Measurements from ENCODE around the gene ANAPC2. TPM values are rescaled to one million over a fixed set of nuclear protein-coding genes. Genes with fewer than 3 reads are reported as not detected.
A peak's percentile ranks its signal among the peaks of the same experiment; 100 is the strongest.

Gene ANAPC2
- total RNA-seq, 1 donor from 2014 or later, result 24.1 TPM

- peak overlapping the region in 1 of 2 donors; percentile 91 for H3K4me3 ChIP-seq
- TF ChIP-seq CTCF (IDR thresholded peaks at IDR 0.05), result no peak
- H3K9me3 ChIP-seq, result no peaks in the 10 kb centered on the region
- intact Hi-C loops (cut with DNase I), result no loop called here
- no peaks in the 10 kb centered on the region for H3K27me3 ChIP-seq
- peaks cover 19 to 30% of the 10 kb centered on the region in 2 donors for H3K36me3 ChIP-seq
- peak overlapping the region in 1 of 2 donors; percentile 86 for H3K27ac ChIP-seq
- DNase-seq (ENCODE audit: low spot score in 2 of 2), result no peak
- H3K4me1 ChIP-seq, result peaks cover 23 to 38% of the 10 kb centered on the region in 2 donors
These were observed 2.0 kb upstream of the ANAPC2 start for GRCh38 chr9:137190315-137190856.

- TF ChIP-seq CTCF (IDR thresholded peaks at IDR 0.05), result no peak
- H3K4me3 ChIP-seq, result peak overlapping the region; percentile 85 to 91
- H3K27me3 ChIP-seq, result no peaks in the 10 kb centered on the region
- intact Hi-C loops (cut with DNase I), result no loop called here
- H3K9me3 ChIP-seq, result no peaks in the 10 kb centered on the region
- DNase-seq (ENCODE audit: low spot score in 2 of 2), result no peak
- peak overlapping the region; percentile 86 to 89 for H3K27ac ChIP-seq
- H3K4me1 ChIP-seq, result peaks cover 23 to 38% of the 10 kb centered on the region in 2 donors
- H3K36me3 ChIP-seq, result peaks cover 22 to 38% of the 10 kb centered on the region in 2 donors
These were observed 1.2 kb upstream of the ANAPC2 start for GRCh38 chr9:137189297-137190295.

GRCh38 chr9:137188086-137188489, 272 bp downstream of the ANAPC2 start:
- H3K27ac ChIP-seq, result peak overlapping the region; percentile 86 to 89
- peak overlapping the region; percentile 85 to 91 for H3K4me3 ChIP-seq
- no peaks in the 10 kb centered on the region for H3K27me3 ChIP-seq
- peaks cover 23 to 38% of the 10 kb centered on the region in 2 donors for H3K4me1 ChIP-seq
- no peak for TF ChIP-seq CTCF (IDR thresholded peaks at IDR 0.05)
- intact Hi-C loops (cut with DNase I), result loop anchor here (1.0 kb wide), 5 partner anchors 12 to 705 kb away; partner anchors contain the start of genes NDOR1, SEC16A, TMEM203 and TPRN
- H3K9me3 ChIP-seq, result no peaks in the 10 kb centered on the region
- H3K36me3 ChIP-seq, result peaks cover 38 to 51% of the 10 kb centered on the region in 2 donors
- DNase-seq (ENCODE audit: low spot score in 2 of 2), result no peak

GRCh38 chr9:137187386-137187785, 974 bp downstream of the ANAPC2 start:
- peaks cover 23 to 38% of the 10 kb centered on the region in 2 donors for H3K4me1 ChIP-seq
- peaks cover 44 to 58% of the 10 kb centered on the region in 2 donors for H3K36me3 ChIP-seq
- intact Hi-C loops (cut with DNase I), result no loop called here

GRCh38 chr9:137186385-137186784, 2.0 kb downstream of the ANAPC2 start:
- H3K36me3 ChIP-seq, result peaks cover 45 to 66% of the 10 kb centered on the region in 2 donors

More at GRCh38 chr9:137187386-137187785, 974 bp downstream of the ANAPC2 start:
- no peak overlapping the region for H3K27ac ChIP-seq
- no peaks in the 10 kb centered on the region for H3K27me3 ChIP-seq
- no peak for TF ChIP-seq CTCF (IDR thresholded peaks at IDR 0.05)
- no peak for DNase-seq (ENCODE audit: low spot score in 2 of 2)
- H3K4me3 ChIP-seq, result peak overlapping the region; percentile 85 to 91
- H3K9me3 ChIP-seq, result no peaks in the 10 kb centered on the region

More at GRCh38 chr9:137186385-137186784, 2.0 kb downstream of the ANAPC2 start:
- Histone ChIP-seq H3K9me3 (no peaks in the 10 kb centered on the region), H3K27me3 (no peaks in the 10 kb centered on the region), H3K27ac (no peak overlapping the region), H3K4me3 (peak overlapping the region in 1 of 2 donors; percentile 91), H3K4me1 (peaks cover 23 to 38% of the 10 kb centered on the region in 2 donors)
- intact Hi-C loops (cut with DNase I), result no loop called here
- DNase-seq (ENCODE audit: low spot score in 2 of 2), result no peak
- no peak for TF ChIP-seq CTCF (IDR thresholded peaks at IDR 0.05)

All from ascending aorta (tissue), 2 donors.